CD4-positive, alpha-beta T cell (primary cell): ENCODE results near the gene SETBP1. TPM values are rescaled to one million over a fixed set of nuclear protein-coding genes. Genes with fewer than 3 reads are reported as not detected.

ENCODE experiments used
- ATAC-seq: fragments of 200-7000 bp; cut with Tn5 transposase; one replicate; pipeline ENCODE4 v1.10.0; 2022; ENCODE audit warnings: mild to moderate bottlenecking; ENCODE audit not compliant: poor library complexity
- CTCF ChIA-PET: fragments of 350-600 bp; sonication (Branson Sonifier 250); formaldehyde crosslinking; loops from one replicate; lab custom pipeline; 2021; ENCODE audit warnings: antibody characterized with exemption, inconsistent platforms; lab: Charles Lee
- POLR2A ChIA-PET: fragments of 350-600 bp; sonication (Branson Sonifier 250); formaldehyde crosslinking; loops from one replicate; lab custom pipeline; 2021; ENCODE audit warnings: antibody characterized with exemption, inconsistent platforms; lab: Charles Lee
- DNase-seq, 14 experiments: peaks; one replicate each; pipeline ENCODE4 v3.0.0-alpha.2; 2013 to 2020; ENCODE audit warnings: mixed read lengths in 2 of 14
- H3K27ac ChIP-seq, 2 donors: one replicate each; pipeline versions ENCODE4 v1.5.1 to v1.7.0; 2013; ENCODE audit warnings: low read length in 2 of 2, low read depth in 1 of 2, mild to moderate bottlenecking in 1 of 2
- H3K27me3 ChIP-seq, 2 experiments: 1 replicate in 1 of 2; 2 replicates in 1 of 2; pipeline versions ENCODE4 v1.6.1 to v1.7.0; 2013; ENCODE audit warnings: low read length in 2 of 2, control low read depth in 1 of 2, mild to moderate bottlenecking in 1 of 2, moderate library complexity in 1 of 2; ENCODE audit not compliant: insufficient read depth in 2 of 2, control insufficient read depth in 1 of 2
- H3K36me3 ChIP-seq: one replicate; pipeline ENCODE4 v1.6.1; 2013; ENCODE audit warnings: low read length, control low read depth; ENCODE audit not compliant: insufficient read depth
- H3K4me1 ChIP-seq: one replicate; pipeline ENCODE4 v1.6.1; 2013; ENCODE audit warnings: low read length, control low read depth; ENCODE audit not compliant: insufficient read depth
- H3K4me3 ChIP-seq: one replicate; pipeline ENCODE4 v1.5.1; 2013; ENCODE audit warnings: mild to moderate bottlenecking, low read length, moderate library complexity
- H3K9me3 ChIP-seq, 2 experiments: 1 replicate in 1 of 2; 2 replicates in 1 of 2; pipeline versions ENCODE4 v1.6.1 to v1.7.0; 2013; ENCODE audit warnings: low read length in 2 of 2, mild to moderate bottlenecking in 2 of 2, control low read depth in 1 of 2, moderate library complexity in 1 of 2; ENCODE audit not compliant: control insufficient read depth in 1 of 2, insufficient read depth in 1 of 2
- H3K27ac Mint-ChIP-seq: one replicate; pipeline ENCODE4 v1.8.0; 2020; ENCODE audit warnings: mixed read lengths
- H3K27me3 Mint-ChIP-seq: one replicate; pipeline ENCODE4 v1.8.0; 2021; ENCODE audit warnings: mixed read lengths
- H3K36me3 Mint-ChIP-seq: one replicate; pipeline ENCODE4 v1.8.0; 2021; ENCODE audit warnings: low read depth, mixed read lengths
- H3K4me1 Mint-ChIP-seq: one replicate; pipeline ENCODE4 v1.8.0; 2021; ENCODE audit warnings: low read depth, mixed read lengths
- H3K4me3 Mint-ChIP-seq: one replicate; pipeline ENCODE4 v1.8.0; 2020; ENCODE audit warnings: mild to moderate bottlenecking, mixed read lengths
- H3K9me3 Mint-ChIP-seq: one replicate; pipeline ENCODE4 v1.8.0; 2020; ENCODE audit warnings: mixed read lengths
- intact Hi-C, 2 experiments: fragments of 100-400 bp; cut with DNase I in 1 of 2; cut with micrococcal nuclease in 1 of 2; formaldehyde crosslinking; loops; one replicate each; pipeline versions ENCODE4 v1.15.1 to v1.9.0; 2023 to 2025; cut with DNase I, micrococcal nuclease
- total RNA-seq, 174 experiments: library from RNA in 2 of 174; stranded (reverse) in 2 of 174; gene quantifications; one replicate each; pipeline ENCODE4 v1.2.3 and lab custom pipeline; 2021 to 2026
- TF ChIP-seq, protein P1 (sequence below): fragments of 200-600 bp; IDR thresholded peaks from one replicate; pipeline ENCODE4 v1.8.0; 2022; ENCODE audit warnings: antibody characterized with exemption, mild to moderate bottlenecking

SETBP1 gene
- total RNA-seq, 2 experiments from 2014 or later, result 0.25 to 0.41 TPM

DNA sequence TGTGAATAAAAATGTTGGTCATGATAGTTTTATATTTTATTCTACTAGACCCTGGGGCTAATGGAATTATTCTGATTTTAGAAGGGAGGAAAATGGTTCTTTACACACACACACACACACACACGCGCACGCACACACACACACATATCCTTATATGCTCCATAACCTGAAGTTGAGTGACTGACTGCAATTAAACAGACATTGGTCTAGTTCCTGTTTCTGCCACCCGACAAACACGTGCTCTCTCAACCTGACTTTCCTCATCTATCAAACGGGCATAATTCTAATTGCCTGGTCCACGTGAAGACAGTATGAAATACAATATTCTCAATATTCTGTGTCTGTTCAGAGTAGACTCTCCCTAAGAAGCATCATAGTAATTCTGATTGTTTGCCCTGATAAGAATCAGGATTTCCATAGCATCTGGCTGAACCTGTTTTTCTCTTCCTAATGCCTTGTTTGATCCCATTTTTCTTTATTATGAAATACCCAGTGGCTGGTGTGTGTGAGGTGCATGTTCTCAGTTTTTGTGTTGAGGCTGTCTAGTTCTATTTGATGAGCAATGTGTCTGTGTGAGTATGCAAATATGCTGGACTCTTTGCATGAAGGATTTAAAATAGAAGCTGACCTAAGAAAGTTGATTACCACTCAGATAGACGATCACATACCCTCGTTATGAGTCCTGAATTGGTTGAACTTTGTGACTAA, 51.0 kb downstream of the SETBP1 start:
- TF ChIP-seq, protein P1, sequence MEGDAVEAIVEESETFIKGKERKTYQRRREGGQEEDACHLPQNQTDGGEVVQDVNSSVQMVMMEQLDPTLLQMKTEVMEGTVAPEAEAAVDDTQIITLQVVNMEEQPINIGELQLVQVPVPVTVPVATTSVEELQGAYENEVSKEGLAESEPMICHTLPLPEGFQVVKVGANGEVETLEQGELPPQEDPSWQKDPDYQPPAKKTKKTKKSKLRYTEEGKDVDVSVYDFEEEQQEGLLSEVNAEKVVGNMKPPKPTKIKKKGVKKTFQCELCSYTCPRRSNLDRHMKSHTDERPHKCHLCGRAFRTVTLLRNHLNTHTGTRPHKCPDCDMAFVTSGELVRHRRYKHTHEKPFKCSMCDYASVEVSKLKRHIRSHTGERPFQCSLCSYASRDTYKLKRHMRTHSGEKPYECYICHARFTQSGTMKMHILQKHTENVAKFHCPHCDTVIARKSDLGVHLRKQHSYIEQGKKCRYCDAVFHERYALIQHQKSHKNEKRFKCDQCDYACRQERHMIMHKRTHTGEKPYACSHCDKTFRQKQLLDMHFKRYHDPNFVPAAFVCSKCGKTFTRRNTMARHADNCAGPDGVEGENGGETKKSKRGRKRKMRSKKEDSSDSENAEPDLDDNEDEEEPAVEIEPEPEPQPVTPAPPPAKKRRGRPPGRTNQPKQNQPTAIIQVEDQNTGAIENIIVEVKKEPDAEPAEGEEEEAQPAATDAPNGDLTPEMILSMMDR, result no peak
- H3K36me3 Mint-ChIP-seq, result no peaks in the 10 kb centered on the region
- Histone ChIP-seq H3K4me3 (no peak overlapping the region), H3K4me1 (peaks cover 12% of the 10 kb centered on the region), H3K27ac (no peak overlapping the region), H3K36me3 (no peaks in the 10 kb centered on the region), H3K27me3 (no peaks in the 10 kb centered on the region), H3K9me3 (no peaks in the 10 kb centered on the region)
- no peak overlapping the region for H3K27ac Mint-ChIP-seq
- ATAC-seq (no peak), DNase-seq (peak in 1 of 14 experiments; percentile 8)
- no peaks in the 10 kb centered on the region for H3K27me3 Mint-ChIP-seq
- ChIA-PET CTCF (no interaction called here), POLR2A (no interaction called here)
- peaks cover 11% of the 10 kb centered on the region for H3K4me1 Mint-ChIP-seq
- intact Hi-C loops, result no loop called here
- no peaks in the 10 kb centered on the region for H3K9me3 Mint-ChIP-seq
- no peak overlapping the region for H3K4me3 Mint-ChIP-seq

- CTCF ChIA-PET, result no interaction called here
- no peak for ATAC-seq
- H3K4me1 Mint-ChIP-seq, result peaks cover 6% of the 10 kb centered on the region
- intact Hi-C loops, result no loop called here
- no peaks in the 10 kb centered on the region for H3K36me3 Mint-ChIP-seq
- Histone ChIP-seq H3K36me3 (no peaks in the 10 kb centered on the region), H3K27ac (no peak overlapping the region), H3K27me3 (no peaks in the 10 kb centered on the region), H3K9me3 (no peaks in the 10 kb centered on the region), H3K4me3 (no peak overlapping the region), H3K4me1 (peaks cover 11% of the 10 kb centered on the region)
- no peak for DNase-seq
- H3K9me3 Mint-ChIP-seq, result no peaks in the 10 kb centered on the region
- no peaks in the 10 kb centered on the region for H3K27me3 Mint-ChIP-seq
- no peak overlapping the region for H3K27ac Mint-ChIP-seq
- H3K4me3 Mint-ChIP-seq, result no peak overlapping the region
- POLR2A ChIA-PET, result no interaction called here
- TF ChIP-seq, protein P1, result no peak
These were observed 51.5 kb downstream of the SETBP1 start for GRCh38 chr18:44732238-44732563.

GRCh38 chr18:44732599-44732998, 51.9 kb downstream of the SETBP1 start:
- Mint-ChIP-seq H3K27me3 (no peaks in the 10 kb centered on the region), H3K4me1 (peaks cover 2% of the 10 kb centered on the region), H3K27ac (no peak overlapping the region), H3K4me3 (no peak overlapping the region), H3K9me3 (no peaks in the 10 kb centered on the region), H3K36me3 (no peaks in the 10 kb centered on the region)
- DNase-seq (no peak), ATAC-seq (no peak)
- intact Hi-C loops, result no loop called here
- H3K27me3 ChIP-seq, result no peaks in the 10 kb centered on the region
- no peak overlapping the region for H3K4me3 ChIP-seq
- ChIA-PET POLR2A (no interaction called here), CTCF (no interaction called here)
- H3K4me1 ChIP-seq, result peaks cover 8% of the 10 kb centered on the region
- no peak overlapping the region for H3K27ac ChIP-seq
- no peaks in the 10 kb centered on the region for H3K36me3 ChIP-seq
- TF ChIP-seq, protein P1, result no peak
- no peaks in the 10 kb centered on the region for H3K9me3 ChIP-seq
